Upper lobe of right lung (tissue), 1 donor: ENCODE data around the gene THBS4. TPM values are rescaled to one million over a fixed set of nuclear protein-coding genes. Genes with fewer than 3 reads are reported as not detected.

Source experiments
- ATAC-seq: fragments of 200-7000 bp; cut with Tn5 transposase; one replicate; pipeline ENCODE4 v1.9.1; 2020; ENCODE audit warnings: mild to moderate bottlenecking, moderate library complexity
- DNase-seq: peaks from one replicate; pipeline ENCODE4 v3.0.0-alpha.2; 2020
- H3K27ac ChIP-seq: fragments of 200-600 bp; one replicate; pipeline ENCODE4 v1.8.0; 2022
- H3K27me3 ChIP-seq: fragments of 200-600 bp; one replicate; pipeline ENCODE4 v1.8.0; 2022; ENCODE audit warnings: mild to moderate bottlenecking
- H3K36me3 ChIP-seq: fragments of 200-600 bp; one replicate; pipeline ENCODE4 v1.8.0; 2022
- H3K4me1 ChIP-seq: fragments of 200-600 bp; one replicate; pipeline ENCODE4 v1.8.0; 2022
- H3K4me3 ChIP-seq: fragments of 200-600 bp; one replicate; pipeline ENCODE4 v1.8.0; 2022; ENCODE audit warnings: mild to moderate bottlenecking
- H3K9me3 ChIP-seq: fragments of 200-600 bp; one replicate; pipeline ENCODE4 v1.8.0; 2022
- intact Hi-C: fragments of 100-400 bp; cut with DNase I; formaldehyde crosslinking; loops from one replicate; pipeline ENCODE4 v1.11.0; 2022
- total RNA-seq: library from RNA; stranded (reverse); fragmentation: NEBNext Ultra II Directional; extraction: Animal tissue kit (Norgen Biotek cat#: 25700); gene quantifications from one replicate; pipeline ENCODE4 v1.2.1, GENCODE V29; 2021
- TF ChIP-seq, protein P1 (sequence below): fragments of 200-600 bp; IDR thresholded peaks from one replicate; pipeline ENCODE4 v1.8.0; 2022; ENCODE audit warnings: antibody characterized with exemption
- donor health status: DM: no; HTN: yes; CAD: no; lungs with severe emphysema.

THBS4 gene
- total RNA-seq, 1 donor from 2014 or later: 1.2 TPM

DNA sequence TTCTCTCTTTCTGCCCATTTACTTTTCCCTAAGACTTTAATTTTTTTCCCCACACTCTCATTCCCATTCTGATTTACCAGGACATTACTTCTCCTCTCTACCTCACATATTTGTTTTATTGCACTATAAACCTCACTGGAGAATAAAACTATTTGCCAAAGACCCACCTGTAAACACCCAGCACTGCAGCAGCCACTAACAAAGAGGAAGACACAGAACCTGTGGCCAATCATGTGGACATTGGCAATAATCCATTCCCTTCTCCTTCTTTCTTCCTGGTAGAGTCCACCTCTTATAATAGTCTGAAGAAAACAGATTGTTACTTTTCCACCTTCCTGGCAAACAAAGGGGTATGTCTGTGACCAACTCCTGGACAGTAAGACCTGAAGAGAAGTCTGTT, 8.3 kb upstream of the THBS4 start:
- intact Hi-C loops: no loop called here
- ATAC-seq (no peak), DNase-seq (no peak)
- no peaks in the 10 kb centered on the region for H3K4me1 ChIP-seq
- H3K27me3 ChIP-seq: peaks cover 6% of the 10 kb centered on the region
- no peaks in the 10 kb centered on the region for H3K9me3 ChIP-seq
- no peaks in the 10 kb centered on the region for H3K36me3 ChIP-seq
- TF ChIP-seq, protein P1, sequence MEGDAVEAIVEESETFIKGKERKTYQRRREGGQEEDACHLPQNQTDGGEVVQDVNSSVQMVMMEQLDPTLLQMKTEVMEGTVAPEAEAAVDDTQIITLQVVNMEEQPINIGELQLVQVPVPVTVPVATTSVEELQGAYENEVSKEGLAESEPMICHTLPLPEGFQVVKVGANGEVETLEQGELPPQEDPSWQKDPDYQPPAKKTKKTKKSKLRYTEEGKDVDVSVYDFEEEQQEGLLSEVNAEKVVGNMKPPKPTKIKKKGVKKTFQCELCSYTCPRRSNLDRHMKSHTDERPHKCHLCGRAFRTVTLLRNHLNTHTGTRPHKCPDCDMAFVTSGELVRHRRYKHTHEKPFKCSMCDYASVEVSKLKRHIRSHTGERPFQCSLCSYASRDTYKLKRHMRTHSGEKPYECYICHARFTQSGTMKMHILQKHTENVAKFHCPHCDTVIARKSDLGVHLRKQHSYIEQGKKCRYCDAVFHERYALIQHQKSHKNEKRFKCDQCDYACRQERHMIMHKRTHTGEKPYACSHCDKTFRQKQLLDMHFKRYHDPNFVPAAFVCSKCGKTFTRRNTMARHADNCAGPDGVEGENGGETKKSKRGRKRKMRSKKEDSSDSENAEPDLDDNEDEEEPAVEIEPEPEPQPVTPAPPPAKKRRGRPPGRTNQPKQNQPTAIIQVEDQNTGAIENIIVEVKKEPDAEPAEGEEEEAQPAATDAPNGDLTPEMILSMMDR: no peak
- no peak overlapping the region for H3K27ac ChIP-seq
- no peak overlapping the region for H3K4me3 ChIP-seq

DNA sequence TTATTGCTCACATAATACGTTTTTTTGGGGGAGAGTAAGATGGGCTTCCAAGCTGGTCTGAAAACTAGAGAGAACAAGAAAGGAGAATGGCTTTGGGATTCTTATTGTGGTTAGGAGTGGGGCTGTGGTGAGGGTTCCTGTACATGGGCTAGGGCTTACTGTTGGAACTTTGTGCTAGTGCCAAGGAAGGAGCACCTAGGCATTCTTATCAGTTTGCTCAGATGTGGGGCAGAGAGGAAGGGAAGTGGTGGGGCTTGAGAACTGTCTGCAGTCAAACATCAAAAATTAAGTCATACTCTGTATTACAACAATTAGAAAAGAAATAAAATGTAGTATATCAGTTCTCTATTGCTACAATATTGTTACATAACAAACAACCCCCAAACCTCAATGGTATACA, 4.0 kb upstream of the THBS4 start:
- TF ChIP-seq, protein P1: no peak
- ATAC-seq: no peak
- H3K4me1 ChIP-seq: no peaks in the 10 kb centered on the region
- no peak for DNase-seq
- H3K27me3 ChIP-seq: peaks cover 41% of the 10 kb centered on the region
- intact Hi-C loops: no loop called here
- H3K4me3 ChIP-seq: no peak overlapping the region
- H3K9me3 ChIP-seq: no peaks in the 10 kb centered on the region
- no peaks in the 10 kb centered on the region for H3K36me3 ChIP-seq
- no peak overlapping the region for H3K27ac ChIP-seq

DNA sequence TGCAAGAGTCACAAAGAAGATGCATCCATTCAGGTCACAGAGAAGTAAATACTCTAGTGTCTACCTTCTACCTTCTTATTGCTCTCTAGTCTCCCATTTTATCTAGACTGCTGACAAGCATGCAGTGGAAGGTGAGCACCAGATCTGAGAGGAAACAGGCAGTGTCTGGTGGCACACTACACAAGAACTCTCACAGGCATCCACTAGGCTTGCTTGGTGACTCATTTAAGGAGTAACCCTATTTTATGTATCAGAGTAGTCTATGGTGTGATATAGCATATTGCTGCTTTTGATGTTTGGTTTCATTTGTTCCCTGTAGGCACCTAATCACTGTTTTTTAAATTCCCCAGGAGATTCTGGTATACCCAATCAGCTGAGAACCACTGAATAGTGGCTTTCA, 1.6 kb upstream of the THBS4 start:
- Histone ChIP-seq H3K27me3 (peaks cover 60% of the 10 kb centered on the region), H3K9me3 (no peaks in the 10 kb centered on the region), H3K4me3 (no peak overlapping the region), H3K36me3 (no peaks in the 10 kb centered on the region), H3K27ac (no peak overlapping the region), H3K4me1 (no peaks in the 10 kb centered on the region)
- DNase-seq: no peak
- intact Hi-C loops: no loop called here
- ATAC-seq: no peak
- TF ChIP-seq, protein P1: no peak

DNA sequence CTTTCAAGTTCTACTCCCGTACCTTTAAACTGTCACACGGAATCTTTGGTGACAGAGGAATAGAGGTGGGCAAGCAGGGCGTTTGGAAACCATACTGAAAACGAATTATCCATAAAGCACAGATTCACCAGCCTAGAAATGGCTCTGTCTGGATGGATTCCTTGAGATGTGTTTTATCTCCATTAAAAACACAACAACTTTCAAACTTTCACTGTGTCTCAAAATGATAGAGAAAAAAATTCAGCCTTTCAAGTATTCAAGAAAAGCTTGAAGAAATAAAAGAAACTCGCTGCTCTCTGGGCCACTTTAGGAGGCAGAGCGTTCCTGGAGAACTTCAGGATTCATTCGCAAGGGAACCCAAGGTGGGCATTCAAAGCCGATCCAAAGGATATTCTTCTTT, 589 bp upstream of the THBS4 start:
- DNase-seq (no peak), ATAC-seq (no peak)
- H3K27ac ChIP-seq: no peak overlapping the region
- intact Hi-C loops: no loop called here
- TF ChIP-seq, protein P1: no peak
- H3K4me3 ChIP-seq: no peak overlapping the region
- H3K9me3 ChIP-seq: no peaks in the 10 kb centered on the region
- peaks cover 60% of the 10 kb centered on the region for H3K27me3 ChIP-seq
- no peaks in the 10 kb centered on the region for H3K36me3 ChIP-seq
- no peaks in the 10 kb centered on the region for H3K4me1 ChIP-seq

DNA sequence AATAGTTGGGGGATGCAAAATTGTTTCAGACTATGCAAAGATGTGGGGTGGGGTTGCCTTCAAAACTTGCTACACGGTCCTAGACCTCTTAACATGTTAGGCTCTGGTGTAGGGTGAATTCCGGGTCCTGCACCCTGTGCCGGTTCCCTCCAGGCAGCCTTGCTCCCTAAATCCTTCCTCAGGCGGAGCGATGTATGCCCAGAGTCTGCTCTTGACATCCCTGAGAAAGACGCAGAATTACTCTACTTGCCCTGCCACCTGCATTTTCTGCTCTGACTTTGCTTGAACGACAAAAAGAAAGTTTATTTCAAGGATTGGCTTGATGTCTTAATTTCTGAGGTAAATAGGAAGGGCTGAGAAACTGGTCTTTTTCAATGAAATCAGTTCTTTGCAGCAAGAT, 691 bp downstream of the THBS4 start:
- intact Hi-C loops: no loop called here
- H3K4me3 ChIP-seq: no peak overlapping the region
- TF ChIP-seq, protein P1: no peak
- no peak for DNase-seq
- no peak overlapping the region for H3K27ac ChIP-seq
- peaks cover 59% of the 10 kb centered on the region for H3K27me3 ChIP-seq
- no peak for ATAC-seq
- no peaks in the 10 kb centered on the region for H3K9me3 ChIP-seq
- H3K4me1 ChIP-seq: no peaks in the 10 kb centered on the region
- no peaks in the 10 kb centered on the region for H3K36me3 ChIP-seq

DNA sequence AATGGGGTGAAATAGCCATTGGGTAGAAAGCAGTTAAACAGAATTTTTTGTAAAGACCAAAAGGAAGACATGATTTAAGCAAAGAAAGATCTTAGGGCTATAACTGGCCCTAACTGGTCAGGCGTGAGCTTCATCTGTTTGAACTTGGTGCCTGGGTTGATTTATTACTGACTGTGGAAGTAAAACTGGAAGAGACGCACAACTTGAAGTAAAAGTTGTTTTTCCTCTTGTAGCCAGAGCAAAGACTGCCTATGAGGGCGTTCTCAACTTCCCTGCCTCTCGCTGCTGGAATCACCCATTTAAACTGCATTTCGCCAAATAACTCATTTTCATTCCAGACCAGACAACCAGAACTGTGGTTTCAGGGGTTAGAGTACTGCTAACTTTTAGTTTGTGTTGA, 1.5 kb downstream of the THBS4 start:
- intact Hi-C loops: no loop called here
- Histone ChIP-seq H3K4me3 (no peak overlapping the region), H3K4me1 (no peaks in the 10 kb centered on the region), H3K27me3 (peaks cover 54% of the 10 kb centered on the region), H3K36me3 (no peaks in the 10 kb centered on the region), H3K27ac (no peak overlapping the region), H3K9me3 (no peaks in the 10 kb centered on the region)
- ATAC-seq (no peak), DNase-seq (no peak)
- TF ChIP-seq, protein P1: no peak
